Subcutaneous abdominal adipose tissue (tissue), 5 donors: ENCODE data around the gene ESAM.

Experiments used
- H3K27ac ChIP-seq: one replicate; pipeline ENCODE4 v1.7.0; 2013; ENCODE audit warnings: low read depth, mild to moderate bottlenecking, inconsistent platforms, low read length, moderate library complexity
- H3K27me3 ChIP-seq, 5 donors: one replicate each; pipeline ENCODE4 v1.7.0; 2013; ENCODE audit warnings: low read length in 5 of 5, inconsistent platforms in 1 of 5; ENCODE audit not compliant: control insufficient read depth in 5 of 5, insufficient read depth in 4 of 5
- H3K36me3 ChIP-seq, 5 donors: one replicate each; pipeline ENCODE4 v1.7.0; 2013; ENCODE audit warnings: low read length in 5 of 5; ENCODE audit not compliant: control insufficient read depth in 5 of 5, insufficient read depth in 5 of 5
- H3K4me1 ChIP-seq, 5 donors: one replicate each; pipeline ENCODE4 v1.7.0; 2013; ENCODE audit warnings: low read length in 5 of 5, mild to moderate bottlenecking in 3 of 5, moderate library complexity in 1 of 5; ENCODE audit not compliant: control insufficient read depth in 5 of 5, insufficient read depth in 5 of 5
- H3K4me3 ChIP-seq, 5 donors: one replicate each; pipeline ENCODE4 v1.7.0; 2013; ENCODE audit warnings: low read length in 5 of 5, low read depth in 1 of 5
- H3K9ac ChIP-seq, 5 donors: one replicate each; pipeline ENCODE4 v1.7.0; 2013; ENCODE audit warnings: low read length in 5 of 5, mild to moderate bottlenecking in 4 of 5, moderate library complexity in 3 of 5
- H3K9me3 ChIP-seq, 5 donors: one replicate each; pipeline ENCODE4 v1.7.0; 2013; ENCODE audit warnings: low read length in 5 of 5; ENCODE audit not compliant: control insufficient read depth in 5 of 5
- donor health status: healthy.
- donor health status: healthy.
- donor health status: healthy.
- donor health status: healthy.
- donor health status: healthy.

Gene ESAM

GRCh38 chr11:124748100-124748418 is 14.0 kb downstream of the ESAM start:
- no peak overlapping the region for H3K9ac ChIP-seq
- H3K4me1 ChIP-seq: peaks cover 8 to 66% (median 37%) of the 10 kb centered on the region in 5 donors
- H3K9me3 ChIP-seq: no peaks in the 10 kb centered on the region
- H3K27me3 ChIP-seq: peaks cover 19 to 35% (median 32%) of the 10 kb centered on the region in 5 donors
- H3K36me3 ChIP-seq: peaks cover 0 to 11% (median 0%) of the 10 kb centered on the region in 5 donors
- H3K27ac ChIP-seq: peak overlapping the region; percentile 41
- H3K4me3 ChIP-seq: no peak overlapping the region

DNA sequence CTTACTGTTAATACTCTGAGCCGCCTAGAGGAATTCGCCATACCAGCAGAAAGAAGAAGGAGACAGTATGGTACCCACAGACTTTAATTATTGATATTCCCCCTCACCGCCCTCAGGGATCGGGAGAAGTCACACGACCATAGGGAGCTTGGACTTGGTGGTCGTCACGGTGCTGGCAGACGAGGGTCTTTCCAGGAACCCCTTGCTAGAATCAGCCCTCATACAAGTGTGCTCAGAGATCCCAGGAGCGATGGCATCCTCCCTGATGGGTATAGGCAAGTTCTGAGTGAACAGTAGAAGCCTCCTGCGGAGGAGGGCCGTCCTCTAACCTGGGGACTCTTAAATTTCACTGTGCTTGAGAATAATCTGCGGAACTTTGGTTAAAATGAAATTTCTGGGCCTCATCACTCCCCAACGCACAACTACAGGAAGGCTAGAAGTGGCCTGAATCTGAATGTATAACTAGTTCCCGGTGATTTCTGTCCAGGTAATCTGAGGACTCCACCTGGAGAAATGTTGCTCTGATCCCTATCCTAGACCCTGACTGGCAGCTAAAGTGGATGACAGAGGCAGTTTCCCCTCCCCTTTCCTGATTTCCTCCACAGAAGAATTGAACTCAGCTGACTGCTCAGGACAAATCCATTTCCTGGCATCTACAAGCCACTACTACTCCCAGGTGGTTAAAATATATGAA is 14.5 kb downstream of the ESAM start:
- peak overlapping the region in 3 of 5 donors; percentile 30 to 71 (median 36) for H3K4me3 ChIP-seq
- H3K27me3 ChIP-seq: peaks cover 22 to 35% (median 33%) of the 10 kb centered on the region in 5 donors

GRCh38 chr11:124746621-124747243 is 15.4 kb downstream of the ESAM start:
- Histone ChIP-seq H3K27ac (peak overlapping the region; percentile 41), H3K4me1 (peaks cover 8 to 54% (median 32%) of the 10 kb centered on the region in 5 donors), H3K36me3 (peaks cover 0 to 5% (median 0%) of the 10 kb centered on the region in 5 donors), H3K9me3 (no peaks in the 10 kb centered on the region), H3K27me3 (peaks cover 26 to 40% (median 31%) of the 10 kb centered on the region in 5 donors), H3K4me3 (peak overlapping the region; percentile 71 to 86 (median 76)), H3K9ac (peak overlapping the region in 2 of 5 donors; percentile 2 to 39)

More for the DNA sequence above, 14.5 kb downstream of the ESAM start:
- Histone ChIP-seq H3K36me3 (peaks cover 0 to 7% (median 0%) of the 10 kb centered on the region in 5 donors), H3K9ac (no peak overlapping the region), H3K4me1 (peaks cover 8 to 61% (median 37%) of the 10 kb centered on the region in 5 donors), H3K27ac (peak overlapping the region; percentile 41), H3K9me3 (no peaks in the 10 kb centered on the region)

GRCh38 chr11:124745835-124746620 is 16.1 kb downstream of the ESAM start:
- H3K9ac ChIP-seq: peak overlapping the region in 2 of 5 donors; percentile 2 to 39
- H3K27ac ChIP-seq: no peak overlapping the region
- H3K4me1 ChIP-seq: peaks cover 8 to 53% (median 32%) of the 10 kb centered on the region in 5 donors
- H3K4me3 ChIP-seq: peak overlapping the region; percentile 71 to 86 (median 76)
- H3K9me3 ChIP-seq: no peaks in the 10 kb centered on the region
- peaks cover 27 to 40% (median 28%) of the 10 kb centered on the region in 5 donors for H3K27me3 ChIP-seq
- peaks cover 0 to 4% (median 0%) of the 10 kb centered on the region in 5 donors for H3K36me3 ChIP-seq

- Histone ChIP-seq H3K27ac (no peak overlapping the region), H3K9ac (no peak overlapping the region), H3K4me1 (peaks cover 8 to 53% (median 33%) of the 10 kb centered on the region in 5 donors), H3K27me3 (peaks cover 28 to 40% (median 32%) of the 10 kb centered on the region in 5 donors), H3K9me3 (no peaks in the 10 kb centered on the region), H3K36me3 (peaks cover 0 to 3% (median 0%) of the 10 kb centered on the region in 5 donors), H3K4me3 (peak overlapping the region in 1 of 5 donors; percentile 76)
Measured at GRCh38 chr11:124745270-124745834, 16.7 kb downstream of the ESAM start.

- Histone ChIP-seq H3K27ac (no peak overlapping the region), H3K9ac (no peak overlapping the region), H3K9me3 (no peaks in the 10 kb centered on the region), H3K4me1 (peaks cover 8 to 40% (median 35%) of the 10 kb centered on the region in 5 donors), H3K4me3 (no peak overlapping the region), H3K36me3 (no peaks in the 10 kb centered on the region), H3K27me3 (peaks cover 25 to 38% (median 33%) of the 10 kb centered on the region in 5 donors)
Measured at GRCh38 chr11:124743050-124743449, 19.0 kb downstream of the ESAM start.

DNA sequence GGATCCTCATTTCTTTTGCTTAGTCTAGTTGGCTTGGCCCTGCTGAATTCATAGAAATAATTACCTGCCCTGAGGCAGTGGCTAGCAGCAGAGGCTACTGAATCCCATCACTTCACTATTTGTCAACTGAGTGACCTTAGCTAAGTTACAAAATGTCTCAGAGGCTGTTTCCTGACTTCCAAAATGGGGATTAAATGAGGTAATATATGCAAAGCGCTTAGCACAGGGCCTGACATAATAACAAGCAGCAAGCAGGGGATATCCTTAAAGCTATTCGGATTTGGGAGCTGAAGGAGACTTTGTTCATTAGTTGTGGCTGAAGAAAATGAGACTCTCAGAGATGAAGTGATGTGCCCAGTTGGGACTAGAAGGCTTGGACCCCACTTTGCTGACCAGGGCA is 19.5 kb downstream of the ESAM start:
- peaks cover 7 to 35% (median 33%) of the 10 kb centered on the region in 5 donors for H3K4me1 ChIP-seq

GRCh38 chr11:124740277-124740882 is 21.7 kb downstream of the ESAM start:
- H3K4me1 ChIP-seq: peaks cover 2 to 18% (median 17%) of the 10 kb centered on the region in 5 donors
- H3K27ac ChIP-seq: no peak overlapping the region
- H3K9me3 ChIP-seq: no peaks in the 10 kb centered on the region
- H3K9ac ChIP-seq: peak overlapping the region in 1 of 5 donors; percentile 2
- H3K4me3 ChIP-seq: peak overlapping the region in 4 of 5 donors; percentile 62 to 64 (median 64)
- H3K36me3 ChIP-seq: no peaks in the 10 kb centered on the region
- H3K27me3 ChIP-seq: peaks cover 13 to 30% (median 23%) of the 10 kb centered on the region in 5 donors

More for the DNA sequence above, 19.5 kb downstream of the ESAM start:
- Histone ChIP-seq H3K27me3 (peaks cover 23 to 37% (median 33%) of the 10 kb centered on the region in 5 donors), H3K9ac (no peak overlapping the region), H3K9me3 (no peaks in the 10 kb centered on the region), H3K4me3 (no peak overlapping the region), H3K36me3 (no peaks in the 10 kb centered on the region), H3K27ac (no peak overlapping the region)
